ENCODE results near the gene CSKMT.
"Not testable (repeated sequence)": the region's sequence is repeated elsewhere in the genome, so short reads cannot be mapped to it uniquely, and the experiment has no call there.

The CSKMT gene

GRCh38 chr11:62689421-62690183 is 24.5 kb downstream of the CSKMT start, which contains the start of gene LRRN4CL:
LRRN4CL (minus strand) TSS chr11:62689530; CDS start chr11:62688508, 1,022 bp downstream.
- DNase-seq, result peak; percentile 89

- DNase-seq, result not testable (repeated sequence)
Observed at GRCh38 chr11:62693624-62694023, 28.5 kb downstream of the CSKMT start.

- DNase-seq, result peak; percentile 84
Observed at GRCh38 chr11:62694455-62695167, 29.5 kb downstream of the CSKMT start.

- DNase-seq, result no peak
Observed at GRCh38 chr11:62702246-62702645, 37.1 kb downstream of the CSKMT start.

- not testable (repeated sequence) for DNase-seq
Observed at GRCh38 chr11:62703921-62704320, 38.8 kb downstream of the CSKMT start.

GRCh38 chr11:62705413-62705812 is 40.3 kb downstream of the CSKMT start:
- no peak for DNase-seq

GRCh38 chr11:62705880-62706849 is 41.1 kb downstream of the CSKMT start:
- peak; percentile 97 for DNase-seq

DNA sequence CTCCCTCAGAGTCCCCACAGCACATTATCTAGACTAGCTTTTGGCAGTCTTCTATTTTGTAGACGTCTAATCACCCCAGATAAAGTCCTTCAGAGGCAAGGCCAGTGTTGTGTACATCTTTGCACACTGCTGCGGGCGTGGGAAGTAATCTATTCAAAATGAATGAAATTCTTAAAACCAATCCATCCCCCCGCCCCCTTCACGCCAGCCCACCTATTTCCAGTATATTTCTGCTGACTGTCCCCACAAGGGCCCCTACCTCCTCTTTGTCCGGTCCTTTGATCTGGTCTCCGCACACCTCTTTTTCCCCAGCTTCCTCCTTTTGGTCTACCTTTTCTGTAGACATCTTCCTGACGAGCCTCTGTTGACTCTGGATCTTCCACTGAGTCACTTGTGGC is 41.7 kb downstream of the CSKMT start:
- no peak for DNase-seq

- peak; percentile 49 for DNase-seq
Observed at GRCh38 chr11:62707277-62707861, 42.3 kb downstream of the CSKMT start, which contains the start of the genes BSCL2 and GNG3. BSCL2 (minus strand) TSS chr11:62707424; CDS start chr11:62707195, 229 bp downstream. GNG3 (plus strand) TSS chr11:62707676; CDS start chr11:62708296, 620 bp downstream.

DNA sequence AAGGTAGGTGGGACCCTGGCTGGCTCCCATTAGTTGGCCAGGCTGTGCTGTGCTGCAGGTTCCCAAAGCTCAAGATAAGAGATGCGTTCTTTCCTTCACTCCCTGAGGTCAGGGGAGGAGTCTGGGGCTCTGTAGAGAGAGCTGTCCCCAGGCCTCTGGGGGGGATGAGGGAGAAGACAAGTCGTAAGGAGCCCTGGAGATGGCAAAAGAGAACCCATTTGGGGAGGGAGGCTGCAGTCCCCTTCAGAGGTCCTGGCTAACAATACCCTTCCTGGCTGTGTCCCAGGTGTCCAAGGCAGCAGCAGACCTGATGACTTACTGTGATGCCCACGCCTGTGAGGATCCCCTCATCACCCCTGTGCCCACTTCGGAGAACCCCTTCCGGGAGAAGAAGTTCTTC is 43.3 kb downstream of the CSKMT start:
- DNase-seq, result peak; percentile 46

- DNase-seq, result peak; percentile 44
Observed at GRCh38 chr11:62708793-62709192, 43.7 kb downstream of the CSKMT start.

DNA sequence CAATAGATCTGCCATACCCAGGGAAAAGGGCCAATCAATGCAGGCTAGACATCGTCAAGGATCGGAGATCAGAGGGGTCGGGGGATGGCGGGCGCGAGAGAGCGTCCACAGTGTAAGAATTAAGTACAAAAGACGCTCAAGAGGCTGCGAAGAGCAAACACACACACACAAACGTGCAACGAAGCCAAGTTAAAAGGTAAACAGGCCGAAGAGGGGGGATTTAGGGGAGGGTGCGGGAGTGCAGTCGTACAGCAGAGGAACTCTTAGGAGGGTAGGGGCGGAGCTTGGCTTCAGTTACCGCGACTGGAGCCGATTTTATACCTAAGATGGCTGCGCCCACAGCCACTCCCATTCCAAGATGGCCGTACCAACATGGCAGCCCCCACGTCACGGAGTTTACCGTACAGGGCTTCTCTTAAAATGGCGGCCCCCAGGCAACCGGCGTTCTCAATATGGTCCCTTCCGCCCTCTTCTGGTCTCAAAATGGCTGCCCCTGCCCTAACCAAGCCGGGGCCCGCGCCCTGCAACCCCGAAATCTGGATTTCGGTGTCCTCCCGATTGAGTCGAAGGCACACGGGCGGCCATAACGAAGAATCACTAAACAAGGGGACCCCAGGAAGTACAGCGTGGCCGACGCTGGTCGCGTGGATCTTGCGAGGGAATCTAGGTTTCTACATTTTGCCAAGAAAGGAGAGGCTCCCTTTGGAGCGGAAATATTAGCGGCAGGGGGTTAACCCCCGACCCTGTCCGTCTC is 44.3 kb downstream of the CSKMT start:
- peak; percentile 99 for DNase-seq

DNA sequence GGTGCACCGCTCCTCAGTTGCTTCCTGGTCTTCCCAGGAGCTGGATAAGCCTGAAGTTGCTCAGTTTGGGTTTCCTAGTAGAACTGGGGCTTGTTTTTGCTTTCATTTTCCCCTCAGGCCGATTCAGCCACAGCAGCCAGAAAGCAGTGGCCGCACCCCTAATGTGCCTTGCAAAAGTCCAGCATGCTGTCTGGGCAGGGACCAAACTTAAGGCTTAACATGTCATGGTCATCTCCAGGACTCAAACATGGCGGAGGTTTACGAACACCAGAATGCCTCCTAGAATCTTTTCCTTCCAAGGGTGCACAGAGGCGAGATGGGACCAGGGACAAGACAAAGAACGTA is 44.9 kb downstream of the CSKMT start:
- DNase-seq, result peak; percentile 47

DNA sequence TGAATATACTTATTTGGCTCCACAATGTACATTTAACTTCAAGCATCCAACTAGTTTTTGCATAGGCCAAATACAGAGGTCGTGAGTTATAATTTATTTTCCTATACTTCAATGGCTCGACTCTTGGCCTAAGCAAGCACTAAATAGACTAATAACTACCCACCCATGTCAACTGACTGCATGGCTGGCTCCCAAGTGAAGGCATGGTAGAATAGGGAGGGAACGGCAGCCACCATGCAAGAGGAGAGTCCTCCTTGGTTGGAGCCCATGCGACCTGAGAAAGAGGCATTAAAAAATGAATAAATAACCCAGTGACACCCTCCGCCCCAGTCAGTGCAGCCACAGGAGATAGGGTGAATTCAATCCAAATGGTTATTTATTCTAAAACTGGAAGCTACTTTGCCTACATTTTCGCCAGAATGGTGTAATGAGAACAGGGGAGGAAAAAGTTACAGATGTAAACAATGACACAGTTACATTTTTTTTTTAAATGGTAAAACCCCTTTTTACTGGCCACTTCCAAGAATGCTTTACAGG is 47.2 kb downstream of the CSKMT start:
- DNase-seq, result no peak

DNA sequence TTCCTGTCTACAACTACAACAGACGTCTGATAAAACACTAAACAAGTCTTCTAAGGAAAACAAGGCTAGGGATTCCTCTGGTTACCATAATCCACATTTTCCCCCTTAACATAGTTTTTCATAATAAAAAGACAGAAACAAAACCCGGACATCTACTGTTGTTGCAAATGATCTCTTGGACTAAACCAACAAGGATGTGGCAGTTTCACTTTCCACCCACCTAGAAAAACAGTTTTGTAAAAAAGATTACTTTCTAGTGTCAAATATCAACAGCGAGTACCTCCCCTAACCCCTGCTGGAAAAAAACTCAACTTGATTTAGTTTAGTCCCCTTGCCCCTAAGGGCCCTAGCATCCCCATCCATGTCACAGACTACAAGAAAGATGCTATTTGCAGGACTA is 47.7 kb downstream of the CSKMT start:
- DNase-seq, result no peak

GRCh38 chr11:62713343-62713742 is 48.2 kb downstream of the CSKMT start:
- no peak for DNase-seq

GRCh38 chr11:62715150-62716130 is 50.3 kb downstream of the CSKMT start:
- DNase-seq, result no peak

- no peak for DNase-seq
Observed at GRCh38 chr11:62716206-62716605, 51.1 kb downstream of the CSKMT start.

- DNase-seq, result no peak
Observed at GRCh38 chr11:62716816-62717215, 51.7 kb downstream of the CSKMT start.
